Lung (tissue), 12 donors: ENCODE measurements around the gene ADPRHL1. TPM values are rescaled to one million over a fixed set of nuclear protein-coding genes. Genes with fewer than 3 reads are reported as not detected.

ENCODE experiments used
- ATAC-seq: fragments of 200-7000 bp; cut with Tn5 transposase; one replicate; pipeline ENCODE4 v1.9.1; 2020; ENCODE audit warnings: moderate number of reproducible peaks; ENCODE audit not compliant: insufficient read depth, low FRiP score
- DNase-seq, 3 donors: peaks; one replicate each; pipeline ENCODE4 v3.0.0-alpha.2; 2013 to 2017
- H3K27ac ChIP-seq, 2 donors: one replicate each; pipeline ENCODE4 v1.5.1; 2013; ENCODE audit warnings: mild to moderate bottlenecking in 2 of 2, moderate library complexity in 2 of 2, control low read depth in 1 of 2, inconsistent platforms in 1 of 2, low read depth in 1 of 2, low read length in 1 of 2
- H3K27me3 ChIP-seq, 3 donors: one replicate each; pipeline ENCODE4 v1.5.1; 2013; ENCODE audit warnings: low read length in 2 of 3; ENCODE audit not compliant: control insufficient read depth in 3 of 3, insufficient read depth in 3 of 3
- H3K36me3 ChIP-seq, 4 donors: one replicate each; pipeline ENCODE4 v1.5.1; 2013; ENCODE audit warnings: low read length in 4 of 4, mild to moderate bottlenecking in 1 of 4, moderate library complexity in 1 of 4; ENCODE audit not compliant: control insufficient read depth in 4 of 4, insufficient read depth in 4 of 4
- H3K4me1 ChIP-seq, 5 donors: one replicate each; pipeline ENCODE4 v1.5.1; 2013; ENCODE audit warnings: low read length in 5 of 5, mild to moderate bottlenecking in 2 of 5, moderate library complexity in 1 of 5; ENCODE audit not compliant: control insufficient read depth in 5 of 5, insufficient read depth in 5 of 5
- H3K4me3 ChIP-seq: one replicate; pipeline ENCODE4 v1.5.1; 2013; ENCODE audit warnings: mild to moderate bottlenecking, control low read depth, moderate library complexity
- H3K9ac ChIP-seq, 2 donors: one replicate each; pipeline ENCODE4 v1.5.1; 2013; ENCODE audit warnings: low read length in 2 of 2, control low read depth in 1 of 2; ENCODE audit not compliant: insufficient read depth in 1 of 2
- H3K9me3 ChIP-seq, 4 donors: one replicate each; pipeline ENCODE4 v1.5.1; 2013; ENCODE audit warnings: low read length in 3 of 4, mild to moderate bottlenecking in 1 of 4, moderate library complexity in 1 of 4; ENCODE audit not compliant: control insufficient read depth in 4 of 4, insufficient read depth in 3 of 4
- CTCF ChIP-seq: IDR thresholded peaks from 2 replicates; pipeline ENCODE4 v1.5.1; 2012; ENCODE audit warnings: mild to moderate bottlenecking; ENCODE audit errors: control extremely low read depth, extremely low read depth
- WGBS, 2 donors: extraction: QIAGEN DNeasy Blood & Tissue Kit; methylation state at CpG; one replicate each; pipeline ENCODE4 v1.1.7; 2013; 5-methylcytosine and 5-hydroxymethylcytosine counted together
- polyA plus RNA-seq, 2 donors: library from polyadenylated mRNA; stranded (reverse); fragments of 200-250 nt; gene quantifications; one replicate each; pipeline ENCODE4 v1.2.1, GENCODE V29; 2013
- total RNA-seq, 2 donors: library from RNA; depleted of rRNA in 1 of 2; stranded (reverse); fragments of >200 nt in 1 of 2; gene quantifications; one replicate each; pipeline ENCODE4 v1.2.1, GENCODE V29; 2014 to 2021
- donor health status: control.
- donor health status: control.
- donor health status: Bipolar disorder and iron deficiency.
- donor health status: healthy.
- donor health status: DM: yes; HTN: yes; CAD: no.

The ADPRHL1 gene
- total and polyA plus RNA-seq, 4 donors, result 0.83 to 4.9 (median 1.3) TPM

- Histone ChIP-seq H3K36me3 (no peaks in the 10 kb centered on the region), H3K27me3 (no peaks in the 10 kb centered on the region), H3K4me1 (peaks cover 0 to 35% (median 10%) of the 10 kb centered on the region in 5 donors), H3K9me3 (no peaks in the 10 kb centered on the region), H3K9ac (no peak overlapping the region), H3K4me3 (no peak overlapping the region), H3K27ac (peak overlapping the region in 1 of 2 donors; percentile 68)
- TF ChIP-seq CTCF, result no peak
- DNase-seq (no peak), ATAC-seq (no peak)
- 91% methylated on average over 19 of the region's 19 CpGs for WGBS, 2 donors
Measured at GRCh38 chr13:113399755-113400149, 53.5 kb downstream of the ADPRHL1 start.

- no peak overlapping the region for H3K4me3 ChIP-seq
- no peak overlapping the region for H3K9ac ChIP-seq
- ATAC-seq (no peak), DNase-seq (no peak)
- peaks cover 0 to 35% (median 10%) of the 10 kb centered on the region in 5 donors for H3K4me1 ChIP-seq
- H3K27ac ChIP-seq, result peak overlapping the region in 1 of 2 donors; percentile 74
- H3K27me3 ChIP-seq, result no peaks in the 10 kb centered on the region
- no peak for TF ChIP-seq CTCF
- H3K36me3 ChIP-seq, result no peaks in the 10 kb centered on the region
- WGBS, 2 donors, result 85 to 91% methylated on average over 19 of the region's 19 CpGs
- H3K9me3 ChIP-seq, result no peaks in the 10 kb centered on the region
Measured at GRCh38 chr13:113398963-113399754, 54.1 kb downstream of the ADPRHL1 start.

- TF ChIP-seq CTCF, result no peak
- Histone ChIP-seq H3K36me3 (no peaks in the 10 kb centered on the region), H3K9ac (no peak overlapping the region), H3K4me1 (peaks cover 0 to 35% (median 15%) of the 10 kb centered on the region in 5 donors), H3K27ac (no peak overlapping the region), H3K4me3 (no peak overlapping the region), H3K27me3 (no peaks in the 10 kb centered on the region), H3K9me3 (no peaks in the 10 kb centered on the region)
- 54 to 68% methylated on average over 20 of the region's 20 CpGs for WGBS, 2 donors
- DNase-seq (peak; percentile 48 to 64 (median 50)), ATAC-seq (no peak)
Measured at GRCh38 chr13:113397608-113398425, 55.5 kb downstream of the ADPRHL1 start.
